ENCODE data around the gene ST3GAL6. TPM values are rescaled to one million over a fixed set of nuclear protein-coding genes. Genes with fewer than 3 reads are reported as not detected.

The ST3GAL6 gene, protein sequence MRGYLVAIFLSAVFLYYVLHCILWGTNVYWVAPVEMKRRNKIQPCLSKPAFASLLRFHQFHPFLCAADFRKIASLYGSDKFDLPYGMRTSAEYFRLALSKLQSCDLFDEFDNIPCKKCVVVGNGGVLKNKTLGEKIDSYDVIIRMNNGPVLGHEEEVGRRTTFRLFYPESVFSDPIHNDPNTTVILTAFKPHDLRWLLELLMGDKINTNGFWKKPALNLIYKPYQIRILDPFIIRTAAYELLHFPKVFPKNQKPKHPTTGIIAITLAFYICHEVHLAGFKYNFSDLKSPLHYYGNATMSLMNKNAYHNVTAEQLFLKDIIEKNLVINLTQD
- total RNA-seq (not detected in 2 replicates), polyA plus RNA-seq (0.58 and 0.91 TPM in 2 replicates), polyA minus RNA-seq (0.50 TPM in 1 of 2 replicates, not detected in the other)
- total RNA-seq (2013) = 1.2 TPM

DNA sequence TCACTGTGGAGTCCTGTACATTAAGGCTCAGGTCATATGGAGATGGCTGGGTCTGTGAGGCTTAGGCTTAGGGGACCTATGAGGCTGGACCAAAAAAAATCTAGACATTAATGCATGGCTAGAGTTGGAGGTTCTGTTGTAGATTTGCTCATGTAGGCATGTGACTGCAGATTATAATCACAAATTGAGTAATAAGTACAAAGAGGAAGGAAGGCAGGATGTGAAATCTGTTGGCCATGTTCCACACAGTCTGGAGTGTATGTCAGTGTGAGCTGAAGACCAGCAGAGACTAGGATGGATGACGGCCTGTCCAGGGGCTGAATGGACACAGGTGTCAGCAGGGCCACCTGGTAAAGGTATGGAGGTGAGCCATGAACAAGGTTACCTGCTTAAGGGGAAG, at the start of gene ST3GAL6:
Gene ST3GAL6 (plus strand): TSS at position 265 of the 400 bp plus-strand sequence. CDS start 5,101 bp downstream, outside the sequence.
- no peaks in the 10 kb centered on the region for H3K36me3 ChIP-seq (replicated peaks in 1 of 2; ENCODE audit: control extremely low read depth in 1 of 2, control insufficient read depth in 1 of 2, extremely low read depth in 1 of 2, insufficient read depth in 2 of 2, low read length in 1 of 2)
- H3K4me1 ChIP-seq (ENCODE audit: control insufficient read depth in 2 of 2, insufficient read depth in 2 of 2, low read length in 2 of 2) = peaks cover 6 to 8% of the 10 kb centered on the region in 2 donors
- peak within 1 kb of the TSS; percentile 18 for H3K4me2 ChIP-seq (replicated peaks; ENCODE audit: low read depth, low read length, poor library complexity, severe bottlenecking)
- no peak for ATAC-seq (ENCODE audit: low read depth)
- no peak within 1 kb of the TSS for H3K27ac ChIP-seq (ENCODE audit: low read length in 2 of 2)
- peaks cover 16% of the 10 kb centered on the region for H3K27me3 Mint-ChIP-seq
- peak within 1 kb of the TSS in 1 of 5 experiments; percentile 72 for H3K4me3 ChIP-seq (ENCODE audit: control extremely low read depth in 1 of 5, extremely low read depth in 1 of 5, insufficient read depth in 1 of 5, low read depth in 2 of 5, low read length in 4 of 5)
- WGBS (ENCODE audit: insufficient coverage) = 10% methylated on average over 1 of the region's 1 CpG
- H3K27ac Mint-ChIP-seq = no peak within 1 kb of the TSS
- H3K4me3 Mint-ChIP-seq = no peak within 1 kb of the TSS
- no peak for TF ChIP-seq EZH2 (IDR thresholded peaks at IDR 0.05; ENCODE audit: borderline replicate concordance, insufficient read depth, low read depth, low read length, poor library complexity, severe bottlenecking)
- TF ChIP-seq, protein P1, sequence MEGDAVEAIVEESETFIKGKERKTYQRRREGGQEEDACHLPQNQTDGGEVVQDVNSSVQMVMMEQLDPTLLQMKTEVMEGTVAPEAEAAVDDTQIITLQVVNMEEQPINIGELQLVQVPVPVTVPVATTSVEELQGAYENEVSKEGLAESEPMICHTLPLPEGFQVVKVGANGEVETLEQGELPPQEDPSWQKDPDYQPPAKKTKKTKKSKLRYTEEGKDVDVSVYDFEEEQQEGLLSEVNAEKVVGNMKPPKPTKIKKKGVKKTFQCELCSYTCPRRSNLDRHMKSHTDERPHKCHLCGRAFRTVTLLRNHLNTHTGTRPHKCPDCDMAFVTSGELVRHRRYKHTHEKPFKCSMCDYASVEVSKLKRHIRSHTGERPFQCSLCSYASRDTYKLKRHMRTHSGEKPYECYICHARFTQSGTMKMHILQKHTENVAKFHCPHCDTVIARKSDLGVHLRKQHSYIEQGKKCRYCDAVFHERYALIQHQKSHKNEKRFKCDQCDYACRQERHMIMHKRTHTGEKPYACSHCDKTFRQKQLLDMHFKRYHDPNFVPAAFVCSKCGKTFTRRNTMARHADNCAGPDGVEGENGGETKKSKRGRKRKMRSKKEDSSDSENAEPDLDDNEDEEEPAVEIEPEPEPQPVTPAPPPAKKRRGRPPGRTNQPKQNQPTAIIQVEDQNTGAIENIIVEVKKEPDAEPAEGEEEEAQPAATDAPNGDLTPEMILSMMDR (IDR thresholded peaks at IDR 0.05) = no peak
- H2AFZ ChIP-seq (ENCODE audit: insufficient read depth, low read depth, low read length, poor library complexity, severe bottlenecking) = peak within 1 kb of the TSS; percentile 35
- peaks cover 17% of the 10 kb centered on the region for H3K4me1 Mint-ChIP-seq
- H3K9me3 ChIP-seq (ENCODE audit: control extremely low read depth in 1 of 3, control insufficient read depth in 2 of 3, insufficient read depth in 1 of 3, low read length in 2 of 3) = no peaks in the 10 kb centered on the region
- H4K20me1 ChIP-seq (ENCODE audit: control insufficient read depth, insufficient read depth, low read length, poor library complexity, severe bottlenecking) = no peaks in the 10 kb centered on the region
- peaks cover 0 to 3% (median 0%) of the 10 kb centered on the region in 4 experiments for H3K27me3 ChIP-seq (replicated peaks in 1 of 4; ENCODE audit: control extremely low read depth in 1 of 4, control insufficient read depth in 3 of 4, insufficient read depth in 4 of 4, low read length in 3 of 4)
- H3K9ac ChIP-seq (ENCODE audit: low read length) = no peak within 1 kb of the TSS
- no peaks in the 10 kb centered on the region for H3K9me3 Mint-ChIP-seq (ENCODE audit: insufficient read depth)
- ChIA-PET POLR2A (no interaction called here), CTCF (no interaction called here)
- intact Hi-C loops (cut with micrococcal nuclease) = no loop called here
- H3K79me2 ChIP-seq (ENCODE audit: control insufficient read depth, insufficient read depth, low read length) = no peaks in the 10 kb centered on the region
- no peak for DNase-seq

GRCh38 chr3:98713984-98714383, 49.2 kb upstream of the ST3GAL6 start:
- Histone ChIP-seq H3K9ac (ENCODE audit: low read length) (no peak overlapping the region), H3K36me3 (replicated peaks in 1 of 2; ENCODE audit: control extremely low read depth in 1 of 2, control insufficient read depth in 1 of 2, extremely low read depth in 1 of 2, insufficient read depth in 2 of 2, low read length in 1 of 2) (no peaks in the 10 kb centered on the region), H3K27ac (ENCODE audit: low read length in 2 of 2) (no peak overlapping the region), H3K27me3 (replicated peaks in 1 of 4; ENCODE audit: control extremely low read depth in 1 of 4, control insufficient read depth in 3 of 4, insufficient read depth in 4 of 4, low read length in 3 of 4) (no peaks in the 10 kb centered on the region), H3K4me2 (replicated peaks; ENCODE audit: low read depth, low read length, poor library complexity, severe bottlenecking) (no peak overlapping the region), H3K4me3 (ENCODE audit: control extremely low read depth in 1 of 5, extremely low read depth in 1 of 5, insufficient read depth in 1 of 5, low read depth in 2 of 5, low read length in 4 of 5) (no peak overlapping the region), H3K79me2 (ENCODE audit: control insufficient read depth, insufficient read depth, low read length) (no peaks in the 10 kb centered on the region), H3K9me3 (ENCODE audit: control extremely low read depth in 1 of 3, control insufficient read depth in 2 of 3, insufficient read depth in 1 of 3, low read length in 2 of 3) (no peaks in the 10 kb centered on the region), H2AFZ (ENCODE audit: insufficient read depth, low read depth, low read length, poor library complexity, severe bottlenecking) (no peak overlapping the region), H3K4me1 (ENCODE audit: control insufficient read depth in 2 of 2, insufficient read depth in 2 of 2, low read length in 2 of 2) (no peaks in the 10 kb centered on the region), H4K20me1 (ENCODE audit: control insufficient read depth, insufficient read depth, low read length, poor library complexity, severe bottlenecking) (no peaks in the 10 kb centered on the region)
- H3K4me1 Mint-ChIP-seq = peaks cover 1% of the 10 kb centered on the region
- H3K27me3 Mint-ChIP-seq = no peaks in the 10 kb centered on the region
- ChIA-PET CTCF (no interaction called here), POLR2A (no interaction called here)
- intact Hi-C loops (cut with micrococcal nuclease) = no loop called here
- ATAC-seq (ENCODE audit: low read depth) = no peak
- WGBS (ENCODE audit: insufficient coverage) = 81% methylated on average over 2 of the region's 3 CpGs
- H3K4me3 Mint-ChIP-seq = no peak overlapping the region
- no peaks in the 10 kb centered on the region for H3K9me3 Mint-ChIP-seq (ENCODE audit: insufficient read depth)
- no peak for TF ChIP-seq EZH2 (IDR thresholded peaks at IDR 0.05; ENCODE audit: borderline replicate concordance, insufficient read depth, low read depth, low read length, poor library complexity, severe bottlenecking)
- TF ChIP-seq, protein P1 (IDR thresholded peaks at IDR 0.05) = no peak
- no peak for DNase-seq
- no peak overlapping the region for H3K27ac Mint-ChIP-seq
